SW480 (cell line): ENCODE results near the gene GRN.
"Not testable (repeated sequence)": the region's sequence is repeated elsewhere in the genome, so short reads cannot be mapped to it uniquely, and the experiment has no call there.

Experiments
- DNase-seq: peaks from one replicate; pipeline ENCODE4 v3.0.0-alpha.2; 2016; ENCODE audit warnings: low spot score

Gene GRN

DNA sequence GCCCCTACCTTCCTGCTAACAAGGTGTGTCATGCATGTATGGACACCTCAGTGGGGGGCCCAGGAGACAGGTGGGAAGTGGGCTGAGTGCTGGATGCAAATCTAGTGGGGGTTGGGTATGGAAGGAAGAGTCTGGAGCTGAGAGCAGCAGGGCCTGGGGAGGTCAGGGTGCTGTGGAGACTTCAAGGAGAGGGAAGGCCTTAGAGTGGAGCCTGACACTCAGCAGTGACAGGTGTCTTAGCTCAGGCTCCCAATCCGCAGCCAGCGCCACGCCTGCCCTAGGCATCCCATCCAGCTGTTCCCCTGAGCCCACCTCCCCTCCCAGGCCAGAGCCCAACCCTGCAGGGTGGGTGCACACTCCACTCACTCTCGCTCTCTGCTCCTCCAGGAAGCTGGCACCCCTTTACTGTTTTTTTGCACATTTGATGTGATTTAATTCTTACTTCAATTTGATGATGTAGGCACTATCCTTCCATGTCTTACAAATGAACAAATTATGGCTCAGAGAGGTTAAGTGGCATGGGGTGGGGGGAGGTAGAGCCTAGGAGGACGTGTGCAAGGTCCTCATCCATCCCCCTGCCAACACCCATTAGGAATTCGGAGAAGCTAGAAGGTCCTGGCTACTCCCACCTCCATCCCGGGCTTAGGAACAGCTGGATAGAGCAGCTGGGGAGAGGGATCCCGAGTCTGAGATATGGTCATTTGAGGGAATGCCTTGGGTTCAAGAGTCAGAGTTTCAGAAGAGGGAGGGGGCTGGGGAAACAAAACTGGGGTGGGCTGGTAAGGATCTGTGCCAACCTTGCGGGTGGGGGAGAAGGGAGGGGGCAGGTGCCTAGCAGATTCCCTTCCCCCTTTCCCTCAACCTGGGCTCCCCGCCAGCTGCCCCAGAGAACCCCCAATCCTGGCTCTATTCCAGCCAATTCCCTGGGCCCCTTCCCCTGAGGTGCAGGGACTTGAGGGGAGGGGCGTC lies 16.5 kb downstream of the GRN start:
- no peak for DNase-seq

GRCh38 chr17:44362459-44362948 lies 17.4 kb downstream of the GRN start:
- no peak for DNase-seq

- no peak for DNase-seq
Observed at GRCh38 chr17:44362949-44363612, 18.0 kb downstream of the GRN start.

DNA sequence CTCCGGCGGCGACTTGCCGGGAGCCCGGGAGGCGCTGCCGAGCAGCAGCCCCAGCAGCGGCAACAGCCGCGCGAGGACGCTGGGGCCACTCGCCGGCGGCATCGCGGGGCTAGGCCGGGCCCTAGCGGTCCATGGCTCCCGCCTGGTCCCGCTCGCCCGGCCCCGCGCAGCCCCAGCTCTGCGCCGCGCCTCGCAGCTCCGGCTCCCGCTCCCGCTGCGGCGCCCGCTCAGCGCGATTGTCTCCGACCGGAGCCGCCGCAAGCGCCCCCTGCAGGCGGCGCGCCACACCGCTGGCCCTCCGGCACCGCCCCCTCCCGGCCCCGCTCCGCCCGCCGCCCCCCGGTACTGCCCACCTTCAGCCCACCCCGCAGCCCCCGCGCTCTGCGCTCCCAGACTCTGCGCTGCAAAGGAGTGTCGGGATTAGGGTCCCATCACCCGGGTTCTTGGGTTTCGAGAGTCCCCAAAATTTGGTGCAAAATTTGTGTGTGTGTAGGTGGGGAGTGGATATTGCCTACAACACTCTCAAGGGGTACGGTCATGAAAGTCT lies 18.6 kb downstream of the GRN start, which contains the start of gene FAM171A2:
TSS of gene FAM171A2 (minus strand) at position 241 of the 547 bp plus-strand sequence. CDS start at position 102, 139 bp downstream.
- peak; percentile 48 for DNase-seq

DNA sequence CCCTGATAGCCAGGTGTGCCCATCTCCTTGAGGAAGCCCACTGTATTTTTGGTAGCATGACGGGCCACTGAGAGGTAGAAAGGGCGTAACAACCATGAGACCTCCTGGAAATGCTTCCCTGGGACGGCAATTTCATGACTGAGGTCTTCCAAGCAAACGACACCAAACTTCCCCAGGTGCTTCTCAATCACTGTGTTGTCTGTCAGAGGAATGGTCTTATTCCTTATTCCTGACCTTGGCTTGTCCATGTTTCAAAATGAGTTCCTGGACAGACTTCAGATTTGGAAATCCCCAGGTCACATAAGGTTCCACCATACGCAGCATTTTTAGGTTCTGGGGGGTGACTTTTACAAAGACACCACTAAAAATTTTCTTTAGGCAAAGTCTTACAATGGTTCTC lies 19.9 kb downstream of the GRN start:
- not testable (repeated sequence) for DNase-seq

- no peak for DNase-seq
Observed at GRCh38 chr17:44367231-44367979, 22.3 kb downstream of the GRN start.

DNA sequence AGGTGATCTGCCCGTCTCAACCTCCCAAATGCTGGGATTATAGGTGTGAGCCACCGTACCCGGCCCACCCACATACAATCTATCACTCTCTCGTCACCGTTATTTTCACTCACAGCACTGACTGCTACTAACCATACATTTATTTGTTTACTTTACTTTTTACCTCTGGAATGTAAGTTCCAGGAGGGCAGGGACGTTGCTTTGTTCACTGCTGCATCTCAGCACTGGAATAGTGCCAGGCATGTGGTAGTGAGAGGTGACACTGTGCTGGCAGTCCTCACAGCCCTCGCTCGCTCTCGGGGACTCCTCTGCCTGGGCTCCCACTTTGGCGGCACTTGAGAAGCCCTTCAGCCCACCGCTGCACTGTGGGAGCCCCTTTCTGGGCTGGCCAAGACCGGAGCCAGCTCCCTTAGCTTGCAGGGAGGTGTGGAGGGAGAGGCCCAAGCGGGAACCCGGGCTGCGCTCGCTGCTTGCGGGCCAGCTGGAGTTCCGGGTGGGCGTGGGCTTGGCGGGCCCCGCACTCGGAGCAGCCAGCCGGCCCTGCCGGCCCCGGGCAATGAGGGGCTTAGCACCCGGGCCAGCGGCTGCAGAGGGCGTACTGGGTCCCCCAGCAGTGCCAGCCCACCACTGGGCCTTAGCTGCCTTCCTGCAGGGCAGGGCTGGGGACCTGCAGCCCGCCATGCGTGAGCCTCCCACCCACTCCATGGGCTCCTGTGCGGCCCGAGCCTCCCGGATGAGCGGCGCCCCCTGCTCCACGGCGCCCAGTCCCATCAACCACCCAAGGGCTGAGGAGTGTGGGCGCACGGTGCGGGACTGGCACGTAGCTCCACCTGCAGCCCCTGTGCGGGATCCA lies 23.5 kb downstream of the GRN start:
- DNase-seq, result not testable (repeated sequence)

DNA sequence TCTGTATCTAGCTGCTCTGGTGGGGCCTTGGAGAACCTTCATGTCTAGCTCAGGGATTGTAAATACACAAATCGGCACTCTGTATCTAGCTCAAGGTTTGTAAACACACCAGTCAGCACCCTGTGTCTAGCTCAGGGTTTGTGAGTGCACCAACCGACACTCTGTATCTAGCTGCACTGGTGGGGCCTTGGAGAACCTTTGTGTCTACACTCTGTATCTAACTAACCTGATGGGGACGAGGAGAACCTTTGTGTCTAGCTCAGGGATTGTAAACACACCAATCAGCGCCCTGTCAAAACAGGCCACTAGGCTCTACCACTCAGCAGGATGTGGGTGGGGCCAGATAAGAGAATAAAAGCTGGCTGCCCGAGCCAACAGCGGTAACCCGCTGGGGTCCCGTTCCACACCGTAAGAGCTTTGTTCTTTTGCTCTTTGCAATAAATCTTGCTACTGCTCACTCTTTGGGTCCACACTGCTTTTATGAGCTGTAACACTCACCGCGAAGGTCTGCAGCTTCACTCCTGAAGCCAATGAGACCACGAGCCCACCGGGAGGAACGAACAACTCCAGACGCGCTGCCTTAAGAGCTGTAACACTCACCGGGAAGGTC lies 24.4 kb downstream of the GRN start:
- DNase-seq, result not testable (repeated sequence)

GRCh38 chr17:44372036-44372435 lies 26.9 kb downstream of the GRN start:
- no peak for DNase-seq

GRCh38 chr17:44374306-44375195 lies 29.4 kb downstream of the GRN start:
- no peak for DNase-seq

- DNase-seq, result no peak
Observed at GRCh38 chr17:44375196-44376017, 30.3 kb downstream of the GRN start.

DNA sequence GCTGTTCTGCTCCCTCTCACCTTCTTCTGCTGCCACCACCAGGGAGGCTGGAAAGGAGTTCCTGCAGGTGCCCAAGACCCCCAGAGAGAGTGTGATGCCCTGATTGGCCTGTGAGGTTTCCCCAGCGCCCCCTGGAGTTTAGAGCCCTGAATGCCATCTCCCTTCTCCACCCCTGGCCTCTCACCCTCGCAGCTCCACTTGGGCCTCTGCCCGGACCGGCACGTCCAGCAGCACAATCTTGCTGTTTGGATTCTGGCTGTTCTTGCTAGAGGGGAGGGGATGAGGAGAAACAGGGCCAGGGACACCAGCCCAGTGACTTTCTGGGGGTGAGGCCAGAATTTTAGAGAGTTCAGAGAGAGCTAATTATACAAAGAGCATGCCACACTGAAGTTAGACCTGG lies 31.0 kb downstream of the GRN start:
- no peak for DNase-seq

GRCh38 chr17:44376779-44377178 lies 31.7 kb downstream of the GRN start:
- DNase-seq, result no peak

GRCh38 chr17:44378171-44378705 lies 33.1 kb downstream of the GRN start:
- no peak for DNase-seq

DNA sequence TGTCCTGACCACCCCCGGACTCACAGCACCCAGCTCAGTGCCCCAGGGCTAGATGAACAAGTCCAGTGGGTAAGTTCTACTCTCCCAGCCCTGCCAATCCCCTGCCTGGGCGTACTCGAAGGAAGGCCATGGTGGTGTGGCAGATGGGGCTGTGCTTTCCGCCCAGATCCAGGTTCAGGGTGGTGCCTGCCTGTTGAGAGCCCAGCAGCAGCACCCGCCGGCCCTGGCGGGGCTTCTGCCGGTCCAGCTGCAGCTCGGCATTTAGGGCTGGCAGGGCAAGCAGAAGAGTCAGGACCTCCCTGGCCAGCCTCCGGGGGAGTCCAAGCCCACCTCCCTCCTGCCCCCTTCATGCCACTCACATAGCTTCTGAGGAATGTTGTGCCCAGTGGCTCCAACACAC lies 34.8 kb downstream of the GRN start:
- DNase-seq, result no peak

GRCh38 chr17:44380767-44381166 lies 35.7 kb downstream of the GRN start:
- DNase-seq, result no peak

DNA sequence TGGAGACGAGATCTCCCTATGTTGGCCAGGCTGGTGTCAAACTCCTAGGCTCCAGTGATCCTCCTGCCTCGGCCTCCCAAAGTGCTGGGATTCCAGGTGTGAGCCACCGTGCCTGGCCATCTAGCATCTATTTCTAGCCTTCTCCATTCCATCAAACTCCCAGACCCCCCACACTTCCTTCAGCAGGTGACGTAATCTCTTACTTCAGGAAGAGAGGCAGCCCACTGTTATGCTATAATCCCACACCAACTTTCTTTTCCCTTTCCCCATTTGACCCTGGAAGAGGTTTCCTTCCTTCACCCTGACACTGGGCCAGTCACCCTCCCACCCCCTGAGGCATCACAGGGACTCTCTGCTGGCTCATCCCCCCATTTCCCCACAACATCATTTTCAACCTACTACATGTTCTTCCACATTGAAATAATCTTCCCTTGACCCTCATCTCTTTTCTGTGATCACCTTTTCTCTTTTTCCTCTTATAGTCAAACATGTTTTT lies 36.8 kb downstream of the GRN start:
- no peak for DNase-seq

GRCh38 chr17:44382917-44383316 lies 37.8 kb downstream of the GRN start:
- DNase-seq, result no peak
